ENCODE results near the gene KRT15.

DNA sequence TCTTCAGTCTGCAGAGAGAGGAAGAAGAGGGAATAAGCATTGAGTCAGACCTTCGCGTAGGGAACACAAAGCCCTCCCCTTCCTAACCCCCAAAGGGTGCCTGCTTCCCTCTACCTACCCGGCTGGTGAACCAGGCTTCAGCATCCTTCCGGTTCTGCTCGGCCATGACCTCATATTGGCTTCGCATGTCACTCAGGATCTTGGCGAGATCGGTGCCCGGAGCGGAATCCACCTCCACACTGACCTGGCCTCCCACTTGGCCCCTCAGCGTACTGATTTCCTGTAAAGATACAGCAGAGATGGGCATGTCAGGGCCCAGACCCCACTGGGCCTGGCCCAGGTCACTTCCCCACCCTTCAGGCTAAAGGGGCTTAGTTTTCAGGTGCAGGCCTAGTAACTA lies 5.6 kb upstream of the KRT15 start:
- TF ChIP-seq, protein P1, sequence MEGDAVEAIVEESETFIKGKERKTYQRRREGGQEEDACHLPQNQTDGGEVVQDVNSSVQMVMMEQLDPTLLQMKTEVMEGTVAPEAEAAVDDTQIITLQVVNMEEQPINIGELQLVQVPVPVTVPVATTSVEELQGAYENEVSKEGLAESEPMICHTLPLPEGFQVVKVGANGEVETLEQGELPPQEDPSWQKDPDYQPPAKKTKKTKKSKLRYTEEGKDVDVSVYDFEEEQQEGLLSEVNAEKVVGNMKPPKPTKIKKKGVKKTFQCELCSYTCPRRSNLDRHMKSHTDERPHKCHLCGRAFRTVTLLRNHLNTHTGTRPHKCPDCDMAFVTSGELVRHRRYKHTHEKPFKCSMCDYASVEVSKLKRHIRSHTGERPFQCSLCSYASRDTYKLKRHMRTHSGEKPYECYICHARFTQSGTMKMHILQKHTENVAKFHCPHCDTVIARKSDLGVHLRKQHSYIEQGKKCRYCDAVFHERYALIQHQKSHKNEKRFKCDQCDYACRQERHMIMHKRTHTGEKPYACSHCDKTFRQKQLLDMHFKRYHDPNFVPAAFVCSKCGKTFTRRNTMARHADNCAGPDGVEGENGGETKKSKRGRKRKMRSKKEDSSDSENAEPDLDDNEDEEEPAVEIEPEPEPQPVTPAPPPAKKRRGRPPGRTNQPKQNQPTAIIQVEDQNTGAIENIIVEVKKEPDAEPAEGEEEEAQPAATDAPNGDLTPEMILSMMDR (IDR thresholded peaks at IDR 0.05; ENCODE audit: insufficient read depth, low read depth, low read length): no peak
- TF ChIP-seq EZH2 (IDR thresholded peaks at IDR 0.05; ENCODE audit: insufficient read depth, low read length): no peak

All from astrocyte (in vitro differentiated cells and primary cell).